GM12878 (cell line): ENCODE measurements around the gene GPR68. TPM values are rescaled to one million over a fixed set of nuclear protein-coding genes. Genes with fewer than 3 reads are reported as not detected.

Experiments
- CUX1 ChIP-seq: IDR thresholded peaks from 2 replicates; pipeline ENCODE4 v1.6.1; 2012; ENCODE audit warnings: improper control_type of control experiment, low read depth, low read length; ENCODE audit not compliant: insufficient replicate concordance
- HDAC6 ChIP-seq: fragments of 200-600 bp; sonication (generic); IDR thresholded peaks from one replicate; pipeline ENCODE4 v1.8.0; 2017; ENCODE audit warnings: antibody characterized with exemption; ENCODE audit not compliant: unreplicated experiment
- NFYB ChIP-seq: IDR thresholded peaks from 2 replicates; pipeline ENCODE4 v1.6.1; 2011; ENCODE audit warnings: low read depth, mild to moderate bottlenecking, low read length, improper control_type of control experiment, moderate library complexity; ENCODE audit not compliant: insufficient read depth
- NKRF ChIP-seq: fragments of 450-650 bp; conservative IDR thresholded peaks from 2 replicates; pipeline ENCODE4 v1.6.1; 2017; ENCODE audit warnings: mild to moderate bottlenecking, moderate library complexity
- RAD51 ChIP-seq: fragments of 450-650 bp; IDR thresholded peaks from 2 replicates; pipeline ENCODE4 v1.6.1; 2016; ENCODE audit warnings: moderate library complexity, mild to moderate bottlenecking, inconsistent platforms
- STAT3 ChIP-seq: IDR thresholded peaks from 2 replicates; pipeline ENCODE4 v1.6.1; 2011; ENCODE audit warnings: low read depth, low read length, improper control_type of control experiment
- TAF1 ChIP-seq: IDR thresholded peaks from 2 replicates; pipeline ENCODE4 v1.6.1; 2011; ENCODE audit warnings: mild to moderate bottlenecking, low read depth, low read length, borderline replicate concordance
- ZNF384 ChIP-seq: IDR thresholded peaks from 2 replicates; pipeline ENCODE4 v1.6.1; 2012; ENCODE audit warnings: low read depth, mild to moderate bottlenecking, low read length, improper control_type of control experiment, borderline replicate concordance
- polyA plus RNA-seq, 11 experiments: library from polyadenylated mRNA; depleted of rRNA in 4 of 11; unstranded in 6 of 11; stranded (reverse) in 5 of 11; fragments of >200 nt; fragmentation: Nextera tagmentation in 4 of 11; fragmentation: Illumina TruSeq in 1 of 11; extraction: Ambion mirVana in 4 of 11; extraction: Trizol in 1 of 11; gene quantifications; 1 replicate in 1 of 11; 2 replicates in 10 of 11; pipeline versions ENCODE4 v1.2.1 to v1.2.3, GENCODE V29; 2011 to 2016; ENCODE audit warnings: inconsistent platforms in 2 of 11, missing spikeins in 2 of 11, low read depth in 1 of 11
- total RNA-seq, 4 experiments: library from RNA; depleted of rRNA in 3 of 4; stranded (reverse); fragments of >200 nt in 3 of 4; fragmentation: Illumina TruSeq in 1 of 4; extraction: Trizol in 1 of 4; gene quantifications; 2 replicates each; pipeline versions ENCODE4 v1.2.1 to v1.2.3, GENCODE V29; 2013 to 2021
- TF ChIP-seq, protein P1 (sequence below): fragments of 150-350 bp; IDR thresholded peaks from 2 replicates; pipeline ENCODE4 v1.6.1; 2016; ENCODE audit warnings: low read depth, low read length

GPR68 gene
- total and polyA plus RNA-seq, 10 of the 15 experiments (the other 5 are each of a cell fraction or from before 2014, with no cell fraction given): 0.06 to 3.4 (median 1.8) TPM

DNA sequence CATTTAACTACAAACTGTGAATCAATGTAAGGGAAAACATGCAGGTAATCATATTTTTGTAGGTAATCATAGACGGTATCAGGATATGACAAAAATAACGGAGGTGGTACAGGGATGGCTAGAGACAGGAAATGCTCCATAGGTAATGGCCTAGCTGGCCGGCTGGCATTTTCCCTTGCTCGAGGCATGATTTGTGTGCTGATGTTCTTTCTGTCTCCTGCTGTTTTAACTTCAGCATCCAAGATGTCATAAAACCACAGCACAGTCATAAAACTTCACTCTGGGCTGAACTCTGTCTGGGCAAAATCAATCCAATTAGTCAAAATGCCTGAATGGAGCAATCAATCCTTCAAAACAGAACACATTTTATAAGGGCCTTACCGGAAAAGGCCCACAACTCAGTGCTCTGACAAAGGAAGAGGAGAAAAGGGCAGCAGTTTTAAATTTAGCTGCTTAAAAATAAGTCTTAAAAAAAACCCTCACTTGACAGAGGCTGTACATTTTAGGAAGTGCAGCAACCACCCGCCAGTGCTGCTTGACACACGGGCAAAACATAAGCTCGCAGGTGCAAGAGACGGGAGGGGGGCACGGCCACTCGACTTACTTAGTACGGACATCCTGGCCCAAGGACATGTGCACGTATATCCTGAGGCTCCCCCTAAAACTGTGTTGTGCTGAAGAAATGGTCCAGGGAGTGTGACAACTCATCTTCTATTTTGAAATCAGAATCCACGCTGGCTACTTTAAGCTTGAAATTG is 40.5 kb upstream of the GPR68 start (continued):
- TF ChIP-seq NFYB (no peak), TAF1 (no peak), STAT3 (no peak), CUX1 (no peak), HDAC6 (no peak), ZNF384 (no peak), NKRF (no peak), RAD51 (no peak)
- TF ChIP-seq, protein P1, sequence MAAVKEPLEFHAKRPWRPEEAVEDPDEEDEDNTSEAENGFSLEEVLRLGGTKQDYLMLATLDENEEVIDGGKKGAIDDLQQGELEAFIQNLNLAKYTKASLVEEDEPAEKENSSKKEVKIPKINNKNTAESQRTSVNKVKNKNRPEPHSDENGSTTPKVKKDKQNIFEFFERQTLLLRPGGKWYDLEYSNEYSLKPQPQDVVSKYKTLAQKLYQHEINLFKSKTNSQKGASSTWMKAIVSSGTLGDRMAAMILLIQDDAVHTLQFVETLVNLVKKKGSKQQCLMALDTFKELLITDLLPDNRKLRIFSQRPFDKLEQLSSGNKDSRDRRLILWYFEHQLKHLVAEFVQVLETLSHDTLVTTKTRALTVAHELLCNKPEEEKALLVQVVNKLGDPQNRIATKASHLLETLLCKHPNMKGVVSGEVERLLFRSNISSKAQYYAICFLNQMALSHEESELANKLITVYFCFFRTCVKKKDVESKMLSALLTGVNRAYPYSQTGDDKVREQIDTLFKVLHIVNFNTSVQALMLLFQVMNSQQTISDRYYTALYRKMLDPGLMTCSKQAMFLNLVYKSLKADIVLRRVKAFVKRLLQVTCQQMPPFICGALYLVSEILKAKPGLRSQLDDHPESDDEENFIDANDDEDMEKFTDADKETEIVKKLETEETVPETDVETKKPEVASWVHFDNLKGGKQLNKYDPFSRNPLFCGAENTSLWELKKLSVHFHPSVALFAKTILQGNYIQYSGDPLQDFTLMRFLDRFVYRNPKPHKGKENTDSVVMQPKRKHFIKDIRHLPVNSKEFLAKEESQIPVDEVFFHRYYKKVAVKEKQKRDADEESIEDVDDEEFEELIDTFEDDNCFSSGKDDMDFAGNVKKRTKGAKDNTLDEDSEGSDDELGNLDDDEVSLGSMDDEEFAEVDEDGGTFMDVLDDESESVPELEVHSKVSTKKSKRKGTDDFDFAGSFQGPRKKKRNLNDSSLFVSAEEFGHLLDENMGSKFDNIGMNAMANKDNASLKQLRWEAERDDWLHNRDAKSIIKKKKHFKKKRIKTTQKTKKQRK: no peak
